H9 (cell line): ENCODE results near the gene HDAC3. TPM values are rescaled to one million over a fixed set of nuclear protein-coding genes. Genes with fewer than 3 reads are reported as not detected.

Experiments
- DNase-seq: peaks from one replicate; pipeline ENCODE4 v3.0.0-alpha.2; 2017
- H2AFZ ChIP-seq: one replicate; pipeline ENCODE4 v1.6.1; 2013; ENCODE audit warnings: mild to moderate bottlenecking, low read length, control low read depth, moderate library complexity
- H2AK5ac ChIP-seq: 2 replicates; pipeline ENCODE4 v1.6.1; 2013; ENCODE audit warnings: low read length, control low read depth, mixed read lengths; ENCODE audit not compliant: insufficient read length
- H2BK120ac ChIP-seq: one replicate; pipeline ENCODE4 v1.6.1; 2013; ENCODE audit warnings: low read depth, mild to moderate bottlenecking, low read length, control low read depth, inconsistent platforms; ENCODE audit not compliant: poor library complexity, severe bottlenecking
- H2BK12ac ChIP-seq: 2 replicates; pipeline ENCODE4 v1.6.1; 2013; ENCODE audit warnings: low read length, control low read depth, mixed read lengths, low read depth; ENCODE audit not compliant: insufficient read length
- H2BK15ac ChIP-seq: 2 replicates; pipeline ENCODE4 v1.6.1; 2013; ENCODE audit warnings: low read depth, low read length, control low read depth
- H2BK20ac ChIP-seq: one replicate; pipeline ENCODE4 v1.6.1; 2013; ENCODE audit warnings: low read depth, mild to moderate bottlenecking, low read length, control low read depth, inconsistent platforms; ENCODE audit not compliant: poor library complexity, severe bottlenecking
- H2BK5ac ChIP-seq: 2 replicates; pipeline ENCODE4 v1.6.1; 2013; ENCODE audit warnings: low read length, control low read depth, mixed read lengths; ENCODE audit not compliant: insufficient read length
- H3K14ac ChIP-seq: 2 replicates; pipeline ENCODE4 v1.6.1; 2013; ENCODE audit warnings: low read length, control low read depth; ENCODE audit not compliant: insufficient read depth
- H3K18ac ChIP-seq: 2 replicates; pipeline ENCODE4 v1.6.1; 2013; ENCODE audit warnings: low read depth, mild to moderate bottlenecking, mixed read lengths, low read length, control low read depth; ENCODE audit not compliant: insufficient read length
- H3K23ac ChIP-seq: 2 replicates; pipeline ENCODE4 v1.6.1; 2013; ENCODE audit warnings: low read length, control low read depth, mixed read lengths, low read depth; ENCODE audit not compliant: insufficient read length
- H3K23me2 ChIP-seq: 2 replicates; pipeline ENCODE4 v1.6.1; 2013; ENCODE audit warnings: low read depth, mild to moderate bottlenecking, mixed read lengths, low read length, control low read depth; ENCODE audit not compliant: insufficient read length, poor library complexity, severe bottlenecking
- H3K27ac ChIP-seq: 2 replicates; pipeline ENCODE4 v1.5.1; 2013; ENCODE audit warnings: low read length, control low read depth, mixed read lengths, low read depth; ENCODE audit not compliant: insufficient read length
- H3K27me3 ChIP-seq: 2 replicates; pipeline ENCODE4 v1.6.1; 2013; ENCODE audit warnings: low read length, control low read depth, inconsistent platforms; ENCODE audit not compliant: insufficient read depth
- H3K4ac ChIP-seq: 2 replicates; pipeline ENCODE4 v1.6.1; 2013; ENCODE audit warnings: low read depth, mild to moderate bottlenecking, control low read depth, inconsistent platforms, low read length, moderate library complexity
- H3K4me1 ChIP-seq: 2 replicates; pipeline ENCODE4 v1.6.1; 2013; ENCODE audit warnings: low read length, control low read depth, inconsistent platforms; ENCODE audit not compliant: insufficient read depth
- H3K4me2 ChIP-seq: 2 replicates; pipeline ENCODE4 v1.6.1; 2013; ENCODE audit warnings: low read length, control low read depth, mixed read lengths; ENCODE audit not compliant: insufficient read length, insufficient read depth
- H3K56ac ChIP-seq: 2 replicates; pipeline ENCODE4 v1.6.1; 2013; ENCODE audit warnings: low read depth, mild to moderate bottlenecking, mixed read lengths, low read length, control low read depth; ENCODE audit not compliant: insufficient read length
- H3K79me1 ChIP-seq: 2 replicates; pipeline ENCODE4 v1.6.1; 2013; ENCODE audit warnings: low read depth, mild to moderate bottlenecking, moderate library complexity, low read length, control low read depth, inconsistent platforms; ENCODE audit not compliant: insufficient read depth, poor library complexity, severe bottlenecking
- H3K79me2 ChIP-seq: 2 replicates; pipeline ENCODE4 v1.6.1; 2013; ENCODE audit warnings: low read length, control low read depth, inconsistent platforms; ENCODE audit not compliant: insufficient read depth
- H3K9ac ChIP-seq: 2 replicates; pipeline ENCODE4 v1.6.1; 2013; ENCODE audit warnings: low read length, control low read depth, mixed read lengths; ENCODE audit not compliant: insufficient read length; ENCODE audit errors: extremely low read depth
- H3K9me3 ChIP-seq: one replicate; pipeline ENCODE4 v1.6.1; 2013; ENCODE audit warnings: low read depth, low read length, inconsistent platforms; ENCODE audit not compliant: control insufficient read depth
- H3T11ph ChIP-seq: one replicate; pipeline ENCODE4 v1.6.1; 2013; ENCODE audit warnings: mild to moderate bottlenecking, low read length, control low read depth, inconsistent platforms
- H4K20me1 ChIP-seq: one replicate; pipeline ENCODE4 v1.6.1; 2013; ENCODE audit not compliant: control insufficient read depth, insufficient read length, insufficient read depth
- H4K5ac ChIP-seq: 2 replicates; pipeline ENCODE4 v1.6.1; 2013; ENCODE audit warnings: low read depth, mild to moderate bottlenecking, mixed read lengths, low read length, control low read depth; ENCODE audit not compliant: insufficient read length
- H4K8ac ChIP-seq: replicated peaks from 2 replicates; pipeline ENCODE4 v1.6.1; 2013; ENCODE audit warnings: low read length, control low read depth, mixed read lengths, low read depth; ENCODE audit not compliant: insufficient read length
- H4K91ac ChIP-seq: 2 replicates; pipeline ENCODE4 v1.6.1; 2013; ENCODE audit warnings: low read depth, mild to moderate bottlenecking, moderate library complexity, mixed read lengths, low read length, control low read depth; ENCODE audit not compliant: insufficient read length
- H3K27ac Mint-ChIP-seq, 3 experiments: 2 replicates in 2 of 3; 3 replicates in 1 of 3; pipeline ENCODE4 v1.8.0; 2020 to 2021; ENCODE audit warnings: mixed read lengths in 3 of 3, mild to moderate bottlenecking in 1 of 3, moderate library complexity in 1 of 3
- H3K27me3 Mint-ChIP-seq: 2 replicates; pipeline ENCODE4 v1.8.0; 2021; ENCODE audit warnings: low read depth, mild to moderate bottlenecking, moderate library complexity, mixed read lengths
- H3K36me3 Mint-ChIP-seq, 3 experiments: 2 replicates in 2 of 3; 3 replicates in 1 of 3; pipeline ENCODE4 v1.8.0; 2020 to 2021; ENCODE audit warnings: low read depth in 3 of 3, mixed read lengths in 3 of 3; ENCODE audit not compliant: insufficient read depth in 1 of 3
- H3K4me1 Mint-ChIP-seq, 2 experiments: 2 replicates each; pipeline ENCODE4 v1.8.0; 2020; ENCODE audit warnings: mixed read lengths in 2 of 2
- H3K4me3 Mint-ChIP-seq, 2 experiments: 2 replicates in 1 of 2; 3 replicates in 1 of 2; pipeline ENCODE4 v1.8.0; 2020 to 2021; ENCODE audit warnings: mild to moderate bottlenecking in 2 of 2, mixed read lengths in 2 of 2, moderate library complexity in 1 of 2
- H3K9me3 Mint-ChIP-seq, 2 experiments: 2 replicates in 1 of 2; 3 replicates in 1 of 2; pipeline ENCODE4 v1.8.0; 2020; ENCODE audit warnings: mild to moderate bottlenecking in 2 of 2, mixed read lengths in 2 of 2, moderate library complexity in 1 of 2
- WGBS: extraction: QIAGEN DNeasy Blood & Tissue Kit; methylation state at CpG from one replicate; pipeline ENCODE4 v1.1.7; 2013; ENCODE audit warnings: missing lambda C conversion rate, low lambda C conversion rate, mixed read lengths; ENCODE audit not compliant: insufficient read length; ENCODE audit errors: extremely low coverage; 5-methylcytosine and 5-hydroxymethylcytosine counted together
- total RNA-seq: library from RNA; stranded (reverse); gene quantifications from 2 replicates; pipeline ENCODE4 v1.2.1, GENCODE V29; 2021
- TF ChIP-seq, protein P1 (sequence below): fragments of 200-600 bp; sonication (generic); conservative IDR thresholded peaks from 3 replicates; pipeline ENCODE4 v1.8.0; 2021; ENCODE audit warnings: antibody characterized with exemption, mild to moderate bottlenecking

The HDAC3 gene
- total RNA-seq, 1 experiment from 2014 or later: 98.3 TPM

DNA sequence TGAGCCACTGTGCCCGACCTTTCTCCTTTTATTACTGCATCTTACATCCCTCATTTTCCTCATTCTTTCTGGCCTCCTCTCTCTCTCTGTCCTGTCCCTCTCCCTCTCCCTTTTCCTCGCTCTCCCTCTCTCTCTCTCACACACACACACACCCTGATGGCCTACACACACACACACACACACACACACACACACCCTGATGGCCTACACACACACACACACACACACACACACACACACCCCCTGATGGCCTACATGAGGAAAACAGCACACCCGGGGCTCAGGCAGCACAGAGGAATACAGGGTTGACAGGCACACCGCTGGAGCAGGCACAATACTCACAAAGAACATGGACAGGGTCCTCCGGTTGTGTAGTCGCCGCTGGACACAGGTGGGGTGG is 18.4 kb upstream of the HDAC3 start:
- no peak for DNase-seq
- H3K4me2 ChIP-seq: no peak overlapping the region
- H3K18ac ChIP-seq: no peak overlapping the region
- H3K9ac ChIP-seq: no peak overlapping the region
- no peak overlapping the region for H3T11ph ChIP-seq
- no peaks in the 10 kb centered on the region for H3K9me3 ChIP-seq
- no peak overlapping the region for H2BK15ac ChIP-seq
- no peak overlapping the region for H2BK120ac ChIP-seq
- no peak overlapping the region for H2BK12ac ChIP-seq
- no peak overlapping the region for H2BK20ac ChIP-seq
- Mint-ChIP-seq H3K36me3 (peaks cover 31 to 59% (median 36%) of the 10 kb centered on the region in 3 experiments; a peak in 6 of 7 replicates), H3K4me3 (no peak overlapping the region; a peak in 1 of 5 replicates), H3K27ac (no peak overlapping the region; a peak in 1 of 7 replicates), H3K4me1 (peaks cover 18 to 19% of the 10 kb centered on the region in 2 experiments), H3K27me3 (peaks cover 7% of the 10 kb centered on the region; the same call in 1 of the 2 replicates), H3K9me3 (no peaks in the 10 kb centered on the region; a peak in 1 of 5 replicates)
- no peak overlapping the region for H3K4ac ChIP-seq
- H3K27ac ChIP-seq: no peak overlapping the region
- WGBS: no CpG with 5 or more reads among the region's 7 CpGs
- no peak overlapping the region for H4K91ac ChIP-seq
- H3K23ac ChIP-seq: no peak overlapping the region
- no peak overlapping the region for H2BK5ac ChIP-seq
- no peaks in the 10 kb centered on the region for H4K20me1 ChIP-seq
- TF ChIP-seq, protein P1, sequence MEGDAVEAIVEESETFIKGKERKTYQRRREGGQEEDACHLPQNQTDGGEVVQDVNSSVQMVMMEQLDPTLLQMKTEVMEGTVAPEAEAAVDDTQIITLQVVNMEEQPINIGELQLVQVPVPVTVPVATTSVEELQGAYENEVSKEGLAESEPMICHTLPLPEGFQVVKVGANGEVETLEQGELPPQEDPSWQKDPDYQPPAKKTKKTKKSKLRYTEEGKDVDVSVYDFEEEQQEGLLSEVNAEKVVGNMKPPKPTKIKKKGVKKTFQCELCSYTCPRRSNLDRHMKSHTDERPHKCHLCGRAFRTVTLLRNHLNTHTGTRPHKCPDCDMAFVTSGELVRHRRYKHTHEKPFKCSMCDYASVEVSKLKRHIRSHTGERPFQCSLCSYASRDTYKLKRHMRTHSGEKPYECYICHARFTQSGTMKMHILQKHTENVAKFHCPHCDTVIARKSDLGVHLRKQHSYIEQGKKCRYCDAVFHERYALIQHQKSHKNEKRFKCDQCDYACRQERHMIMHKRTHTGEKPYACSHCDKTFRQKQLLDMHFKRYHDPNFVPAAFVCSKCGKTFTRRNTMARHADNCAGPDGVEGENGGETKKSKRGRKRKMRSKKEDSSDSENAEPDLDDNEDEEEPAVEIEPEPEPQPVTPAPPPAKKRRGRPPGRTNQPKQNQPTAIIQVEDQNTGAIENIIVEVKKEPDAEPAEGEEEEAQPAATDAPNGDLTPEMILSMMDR: no peak
- no peak overlapping the region for H2AFZ ChIP-seq
- H3K4me1 ChIP-seq: no peaks in the 10 kb centered on the region; the same call in 1 of the 2 replicates
- H4K5ac ChIP-seq: no peak overlapping the region
- H3K14ac ChIP-seq: no peak overlapping the region
- H2AK5ac ChIP-seq: no peak overlapping the region
- no peaks in the 10 kb centered on the region for H3K27me3 ChIP-seq
- peaks cover 8% of the 10 kb centered on the region for H3K23me2 ChIP-seq
- no peaks in the 10 kb centered on the region for H3K79me2 ChIP-seq
- no peak overlapping the region for H4K8ac ChIP-seq
- no peaks in the 10 kb centered on the region for H3K79me1 ChIP-seq
- H3K56ac ChIP-seq: no peak overlapping the region
